ENCODE data around the gene PTPRM.
"Not testable (repeated sequence)": the region's sequence is repeated elsewhere in the genome, so short reads cannot be mapped to it uniquely, and the experiment has no call there.

The PTPRM gene

DNA sequence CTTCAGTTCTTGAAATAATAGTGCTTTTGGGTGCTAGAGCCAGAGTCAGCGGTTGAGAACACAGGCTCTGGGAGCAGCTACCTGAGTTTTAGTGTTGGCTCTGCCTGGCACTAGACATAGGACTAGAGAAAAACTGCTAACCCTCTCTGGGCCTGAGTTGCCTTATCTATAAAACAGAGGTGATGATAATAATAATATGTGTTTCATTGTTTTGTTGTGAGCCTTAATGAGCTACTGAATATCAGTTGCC lies 391.7 kb downstream of the PTPRM start:
- DNase-seq (ENCODE audit: extremely low spot score), result no peak
- ChIA-PET CTCF (no interaction called here), POLR2A (no interaction called here)
- TF ChIP-seq, protein P1, sequence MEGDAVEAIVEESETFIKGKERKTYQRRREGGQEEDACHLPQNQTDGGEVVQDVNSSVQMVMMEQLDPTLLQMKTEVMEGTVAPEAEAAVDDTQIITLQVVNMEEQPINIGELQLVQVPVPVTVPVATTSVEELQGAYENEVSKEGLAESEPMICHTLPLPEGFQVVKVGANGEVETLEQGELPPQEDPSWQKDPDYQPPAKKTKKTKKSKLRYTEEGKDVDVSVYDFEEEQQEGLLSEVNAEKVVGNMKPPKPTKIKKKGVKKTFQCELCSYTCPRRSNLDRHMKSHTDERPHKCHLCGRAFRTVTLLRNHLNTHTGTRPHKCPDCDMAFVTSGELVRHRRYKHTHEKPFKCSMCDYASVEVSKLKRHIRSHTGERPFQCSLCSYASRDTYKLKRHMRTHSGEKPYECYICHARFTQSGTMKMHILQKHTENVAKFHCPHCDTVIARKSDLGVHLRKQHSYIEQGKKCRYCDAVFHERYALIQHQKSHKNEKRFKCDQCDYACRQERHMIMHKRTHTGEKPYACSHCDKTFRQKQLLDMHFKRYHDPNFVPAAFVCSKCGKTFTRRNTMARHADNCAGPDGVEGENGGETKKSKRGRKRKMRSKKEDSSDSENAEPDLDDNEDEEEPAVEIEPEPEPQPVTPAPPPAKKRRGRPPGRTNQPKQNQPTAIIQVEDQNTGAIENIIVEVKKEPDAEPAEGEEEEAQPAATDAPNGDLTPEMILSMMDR (IDR thresholded peaks at IDR 0.05; ENCODE audit: control extremely low read depth, extremely low read depth, low read depth, missing control alignments), result no peak

DNA sequence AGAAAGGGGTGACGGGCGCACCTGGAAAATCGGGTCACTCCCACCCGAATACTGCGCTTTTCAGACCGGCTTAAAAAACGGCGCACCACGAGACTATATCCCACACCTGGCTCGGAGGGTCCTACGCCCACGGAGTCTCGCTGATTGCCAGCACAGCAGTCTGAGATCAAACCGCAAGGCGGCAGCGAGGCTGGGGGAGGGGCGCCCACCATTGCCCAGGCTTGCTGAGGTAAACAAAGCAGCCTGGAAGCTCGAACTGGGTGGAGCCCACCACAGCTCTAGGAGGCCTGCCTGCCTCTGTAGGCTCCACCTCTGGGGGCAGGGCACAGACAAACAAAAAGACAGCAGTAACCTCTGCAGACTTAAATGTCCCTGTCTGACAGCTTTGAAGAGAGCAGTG lies 399.6 kb downstream of the PTPRM start:
- CTCF ChIA-PET; DNase-seq (ENCODE audit: extremely low spot score); POLR2A ChIA-PET: not testable (repeated sequence)

DNA sequence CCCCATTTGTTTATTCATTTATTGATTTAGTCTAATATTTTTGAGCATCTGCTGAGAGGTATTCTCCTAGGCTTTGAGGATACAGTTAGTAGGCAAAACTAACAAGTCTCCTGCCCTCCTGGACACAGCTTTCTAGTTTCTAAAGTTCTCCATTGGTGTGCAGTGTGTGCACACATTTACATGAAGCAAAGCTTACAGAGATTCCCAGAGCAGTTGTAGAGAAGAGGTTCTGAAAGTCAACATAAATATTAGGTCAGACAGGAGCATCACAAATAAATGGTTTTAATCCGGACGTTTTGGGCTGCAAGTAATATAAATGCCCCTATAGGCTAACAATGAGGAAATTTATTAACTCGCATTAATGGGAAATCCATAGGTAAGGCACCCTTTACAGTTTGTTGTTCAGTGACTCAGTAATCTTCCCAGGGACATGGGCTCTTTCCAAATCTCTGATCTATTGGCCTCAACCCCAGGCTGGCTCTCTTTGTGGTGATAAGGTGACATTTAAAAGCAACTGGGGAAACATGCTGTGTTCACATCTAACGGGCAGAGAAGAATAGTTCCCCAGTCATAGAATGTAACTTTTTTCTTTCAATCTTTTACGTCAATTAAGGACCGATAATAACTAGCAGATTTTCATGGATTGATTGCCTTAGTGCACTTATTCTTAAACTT lies 407.2 kb downstream of the PTPRM start:
- ChIA-PET POLR2A (no interaction called here), CTCF (no interaction called here)
- TF ChIP-seq, protein P1 (IDR thresholded peaks at IDR 0.05; ENCODE audit: control extremely low read depth, extremely low read depth, low read depth, missing control alignments), result no peak
- DNase-seq (ENCODE audit: extremely low spot score), result no peak

DNA sequence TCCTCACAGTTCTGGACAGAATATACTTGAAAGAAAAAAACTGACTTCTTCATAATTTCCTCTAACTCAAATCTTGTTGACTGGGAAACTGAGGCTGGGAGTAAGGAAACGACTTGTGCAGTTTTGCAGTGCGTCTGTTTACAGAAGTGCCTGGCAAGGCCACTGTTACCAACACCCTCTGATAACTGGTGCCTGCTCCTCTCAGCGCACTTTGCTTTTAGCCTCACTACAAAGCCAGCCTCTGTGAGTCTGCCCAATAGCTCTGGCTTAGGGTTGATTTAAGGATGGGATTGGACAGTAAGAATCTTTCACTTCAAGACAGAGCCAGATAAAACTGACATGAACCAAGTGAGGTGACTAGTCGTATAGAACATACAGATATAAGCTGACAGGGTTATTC lies 410.8 kb downstream of the PTPRM start:
- ChIA-PET CTCF (no interaction called here), POLR2A (no interaction called here)
- DNase-seq (ENCODE audit: extremely low spot score), result no peak
- TF ChIP-seq, protein P1 (IDR thresholded peaks at IDR 0.05; ENCODE audit: control extremely low read depth, extremely low read depth, low read depth, missing control alignments), result no peak

DNA sequence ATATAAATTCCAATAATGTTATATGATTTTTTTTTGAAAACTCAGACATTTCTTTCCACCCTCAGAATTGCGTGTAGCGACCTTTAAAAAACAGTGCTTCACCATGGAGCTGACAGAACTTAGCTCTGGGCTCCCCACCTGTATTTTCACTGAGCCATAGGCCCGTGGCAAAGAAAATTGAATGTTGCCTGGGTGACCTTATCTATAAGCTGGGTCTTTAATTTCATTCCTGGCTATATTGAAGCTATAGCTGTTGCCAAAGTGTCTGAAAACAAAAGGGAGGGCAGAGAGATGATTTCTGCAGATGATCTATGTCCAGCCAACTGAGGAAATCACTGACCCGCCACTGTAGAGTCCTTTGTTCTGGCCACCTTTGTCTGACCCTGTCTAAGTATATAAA lies 411.7 kb downstream of the PTPRM start:
- no peak for DNase-seq (ENCODE audit: extremely low spot score)
- POLR2A ChIA-PET, result no interaction called here
- CTCF ChIA-PET, result no interaction called here
- TF ChIP-seq, protein P1 (IDR thresholded peaks at IDR 0.05; ENCODE audit: control extremely low read depth, extremely low read depth, low read depth, missing control alignments), result no peak

DNA sequence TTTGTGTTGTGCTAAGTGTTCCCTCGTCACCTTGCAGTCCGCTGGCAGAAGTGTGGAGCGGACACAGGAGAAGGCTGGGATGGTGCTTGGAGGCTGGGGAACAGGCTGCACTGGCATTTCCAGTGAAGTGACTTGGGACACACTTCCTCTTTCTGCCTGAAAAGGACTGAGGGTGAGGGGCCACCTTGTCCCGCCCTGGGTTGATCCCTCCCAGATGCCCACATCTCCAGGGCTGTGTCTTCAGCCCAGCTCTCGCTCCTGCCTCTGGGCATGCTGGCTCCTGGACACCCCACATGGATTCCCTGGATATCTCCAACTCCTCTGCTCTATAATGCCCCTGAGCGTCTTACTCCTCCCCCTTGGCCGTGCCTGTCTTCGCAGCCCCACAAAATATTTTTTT lies 412.6 kb downstream of the PTPRM start:
- TF ChIP-seq, protein P1 (IDR thresholded peaks at IDR 0.05; ENCODE audit: control extremely low read depth, extremely low read depth, low read depth, missing control alignments), result no peak
- ChIA-PET POLR2A (no interaction called here), CTCF (no interaction called here)
- no peak for DNase-seq (ENCODE audit: extremely low spot score)

DNA sequence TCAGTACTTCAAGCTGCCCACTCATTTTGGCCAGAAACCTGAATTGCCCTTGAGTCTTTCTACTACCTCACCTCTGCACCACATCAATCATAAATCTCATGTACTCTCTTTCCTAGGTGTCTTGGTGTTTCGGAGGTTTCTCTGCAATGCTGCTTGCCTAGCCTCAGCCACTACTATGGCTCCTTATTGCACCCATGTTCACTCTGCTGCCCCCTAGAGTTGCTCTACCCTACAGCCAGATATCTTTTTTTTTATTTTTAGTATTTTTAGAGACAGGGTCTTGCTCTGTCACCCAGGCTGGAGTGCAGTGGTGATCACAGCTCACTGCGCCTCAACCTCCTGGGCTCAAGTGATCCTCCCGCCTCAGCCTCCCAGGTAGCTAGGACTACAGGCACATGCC lies 413.0 kb downstream of the PTPRM start:
- ChIA-PET CTCF (no interaction called here), POLR2A (no interaction called here)
- no peak for DNase-seq (ENCODE audit: extremely low spot score)
- TF ChIP-seq, protein P1 (IDR thresholded peaks at IDR 0.05; ENCODE audit: control extremely low read depth, extremely low read depth, low read depth, missing control alignments), result no peak
